Measurements from ENCODE around the gene CD3E.

Gene CD3E

DNA sequence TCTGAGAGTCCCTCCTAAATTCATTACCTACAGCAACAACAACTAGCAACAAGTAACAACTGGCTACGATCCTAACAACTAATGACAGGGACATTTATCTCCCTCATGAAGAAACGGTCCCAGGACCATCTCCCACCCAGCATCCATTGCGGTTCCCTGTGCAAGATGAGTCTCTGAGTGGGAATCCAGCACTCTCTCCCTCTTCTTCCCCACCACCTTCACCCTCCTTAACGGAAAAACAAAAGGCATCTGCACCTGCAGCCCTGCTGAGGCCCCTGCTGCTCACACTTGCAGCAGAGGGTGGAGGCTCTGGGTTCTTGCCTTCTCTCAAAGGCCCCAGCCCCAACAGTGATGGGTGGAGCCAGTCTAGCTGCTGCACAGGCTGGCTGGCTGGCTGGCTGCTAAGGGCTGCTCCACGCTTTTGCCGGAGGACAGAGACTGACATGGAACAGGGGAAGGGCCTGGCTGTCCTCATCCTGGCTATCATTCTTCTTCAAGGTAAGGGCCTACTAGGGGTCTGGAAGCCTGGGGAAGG lies 39.5 kb downstream of the CD3E start, which contains the start of gene CD3G:
Gene CD3G (plus strand): TSS at position 364 of the 535 bp plus-strand sequence. CDS start 80 bp downstream, at position 444.
- DNase-seq (ENCODE audit: low read depth), result no peak
- TF ChIP-seq, protein P1, sequence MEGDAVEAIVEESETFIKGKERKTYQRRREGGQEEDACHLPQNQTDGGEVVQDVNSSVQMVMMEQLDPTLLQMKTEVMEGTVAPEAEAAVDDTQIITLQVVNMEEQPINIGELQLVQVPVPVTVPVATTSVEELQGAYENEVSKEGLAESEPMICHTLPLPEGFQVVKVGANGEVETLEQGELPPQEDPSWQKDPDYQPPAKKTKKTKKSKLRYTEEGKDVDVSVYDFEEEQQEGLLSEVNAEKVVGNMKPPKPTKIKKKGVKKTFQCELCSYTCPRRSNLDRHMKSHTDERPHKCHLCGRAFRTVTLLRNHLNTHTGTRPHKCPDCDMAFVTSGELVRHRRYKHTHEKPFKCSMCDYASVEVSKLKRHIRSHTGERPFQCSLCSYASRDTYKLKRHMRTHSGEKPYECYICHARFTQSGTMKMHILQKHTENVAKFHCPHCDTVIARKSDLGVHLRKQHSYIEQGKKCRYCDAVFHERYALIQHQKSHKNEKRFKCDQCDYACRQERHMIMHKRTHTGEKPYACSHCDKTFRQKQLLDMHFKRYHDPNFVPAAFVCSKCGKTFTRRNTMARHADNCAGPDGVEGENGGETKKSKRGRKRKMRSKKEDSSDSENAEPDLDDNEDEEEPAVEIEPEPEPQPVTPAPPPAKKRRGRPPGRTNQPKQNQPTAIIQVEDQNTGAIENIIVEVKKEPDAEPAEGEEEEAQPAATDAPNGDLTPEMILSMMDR (IDR thresholded peaks at IDR 0.05; ENCODE audit: low read depth, low read length, missing control alignments), result no peak
- H3K4me3 ChIP-seq (ENCODE audit: low read depth, low read length), result no peak within 1 kb of the TSS

DNA sequence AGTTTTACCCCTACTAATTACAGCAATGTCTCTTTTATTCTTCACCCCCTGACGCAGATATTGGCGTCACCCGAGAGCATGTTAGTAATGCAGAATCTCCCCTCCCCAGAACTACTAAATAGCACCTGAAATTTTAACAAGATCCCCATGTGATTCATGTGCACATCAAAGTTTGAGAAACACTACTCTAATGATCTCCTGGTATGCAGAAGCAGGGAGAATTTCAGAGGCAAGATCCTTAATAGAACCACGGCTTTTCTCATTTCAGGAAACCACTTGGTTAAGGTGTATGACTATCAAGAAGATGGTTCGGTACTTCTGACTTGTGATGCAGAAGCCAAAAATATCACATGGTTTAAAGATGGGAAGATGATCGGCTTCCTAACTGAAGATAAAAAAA lies 44.9 kb downstream of the CD3E start:
- H3K4me3 ChIP-seq (ENCODE audit: low read depth, low read length), result no peak overlapping the region
- no peak for DNase-seq (ENCODE audit: low read depth)
- TF ChIP-seq, protein P1 (IDR thresholded peaks at IDR 0.05; ENCODE audit: low read depth, low read length, missing control alignments), result no peak

DNA sequence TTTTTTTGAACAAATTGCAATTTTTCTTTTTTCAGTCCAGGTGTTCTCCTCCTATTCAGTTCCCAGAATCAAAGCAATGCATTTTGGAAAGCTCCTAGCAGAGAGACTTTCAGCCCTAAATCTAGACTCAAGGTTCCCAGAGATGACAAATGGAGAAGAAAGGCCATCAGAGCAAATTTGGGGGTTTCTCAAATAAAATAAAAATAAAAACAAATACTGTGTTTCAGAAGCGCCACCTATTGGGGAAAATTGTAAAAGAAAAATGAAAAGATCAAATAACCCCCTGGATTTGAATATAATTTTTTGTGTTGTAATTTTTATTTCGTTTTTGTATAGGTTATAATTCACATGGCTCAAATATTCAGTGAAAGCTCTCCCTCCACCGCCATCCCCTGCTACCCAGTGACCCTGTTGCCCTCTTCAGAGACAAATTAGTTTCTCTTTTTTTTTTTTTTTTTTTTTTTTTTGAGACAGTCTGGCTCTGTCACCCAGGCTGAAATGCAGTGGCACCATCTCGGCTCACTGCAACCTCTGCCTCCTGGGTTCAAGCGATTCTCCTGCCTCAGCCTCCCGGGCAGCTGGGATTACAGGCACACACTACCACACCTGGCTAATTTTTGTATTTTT lies 48.7 kb downstream of the CD3E start:
- DNase-seq (ENCODE audit: low read depth), result no peak
- no peak overlapping the region for H3K4me3 ChIP-seq (ENCODE audit: low read depth, low read length)
- TF ChIP-seq, protein P1 (IDR thresholded peaks at IDR 0.05; ENCODE audit: low read depth, low read length, missing control alignments), result peak; percentile 18

DNA sequence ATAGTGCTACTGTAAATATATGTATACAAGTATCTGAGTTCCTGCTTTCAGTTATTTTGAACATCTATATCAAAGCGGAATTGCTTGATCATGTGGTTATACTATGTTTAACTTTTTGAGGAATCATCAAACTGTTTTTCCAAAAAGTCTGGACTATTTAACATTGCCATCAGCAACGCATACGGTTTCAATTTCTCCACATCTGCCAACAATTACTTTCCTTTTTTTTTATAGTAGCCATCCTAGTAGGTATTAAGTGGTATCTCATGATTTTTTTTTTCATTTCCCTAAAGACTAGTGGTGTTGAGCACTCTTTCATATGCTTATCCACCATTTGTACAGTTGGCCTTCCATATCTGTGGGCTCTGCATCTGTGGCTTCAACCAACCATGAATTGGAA lies 53.5 kb downstream of the CD3E start:
- no peak for DNase-seq (ENCODE audit: low read depth)
- H3K4me3 ChIP-seq (ENCODE audit: low read depth, low read length), result no peak overlapping the region
- TF ChIP-seq, protein P1 (IDR thresholded peaks at IDR 0.05; ENCODE audit: low read depth, low read length, missing control alignments), result no peak

DNA sequence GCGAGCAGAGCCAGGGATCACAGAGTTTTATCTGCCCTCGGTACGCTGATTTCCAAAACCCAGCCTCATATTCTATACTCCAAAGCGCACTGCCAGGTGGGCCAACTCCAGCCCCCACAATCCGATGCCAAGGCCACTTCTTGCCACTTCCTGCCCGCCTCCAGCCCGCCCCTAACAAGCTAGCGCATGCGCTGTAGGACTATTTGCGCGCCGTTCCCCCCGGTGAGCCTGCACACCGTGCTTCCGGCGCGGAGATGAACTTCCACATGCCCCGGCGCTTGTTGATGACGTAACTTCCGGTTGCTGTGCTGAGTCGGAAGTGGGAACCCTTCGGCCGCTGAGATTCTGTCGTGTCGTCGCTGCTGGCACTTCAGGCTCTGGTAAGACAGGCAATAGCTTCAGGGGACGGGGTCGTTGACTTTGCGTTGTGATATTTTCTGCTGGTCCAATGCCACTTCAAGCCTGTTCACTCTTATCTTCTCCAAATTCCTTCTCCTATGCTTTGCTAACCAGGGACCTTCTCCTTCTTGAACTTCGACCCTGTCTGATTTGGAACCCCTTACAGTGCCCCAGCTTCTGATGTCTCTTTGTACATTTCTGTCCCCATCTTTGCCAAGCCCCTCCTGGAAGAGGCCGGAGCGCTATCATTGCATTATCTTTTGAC lies 54.9 kb downstream of the CD3E start, which contains the start of gene UBE4A:
Gene UBE4A (plus strand): TSS at position 306 of the 664 bp plus-strand sequence. CDS start 5,481 bp downstream, outside the sequence.
- DNase-seq (ENCODE audit: low read depth), result peak; percentile 97
- peak within 1 kb of the TSS; percentile 100 for H3K4me3 ChIP-seq (ENCODE audit: low read depth, low read length)
- TF ChIP-seq, protein P1 (IDR thresholded peaks at IDR 0.05; ENCODE audit: low read depth, low read length, missing control alignments), result no peak

DNA sequence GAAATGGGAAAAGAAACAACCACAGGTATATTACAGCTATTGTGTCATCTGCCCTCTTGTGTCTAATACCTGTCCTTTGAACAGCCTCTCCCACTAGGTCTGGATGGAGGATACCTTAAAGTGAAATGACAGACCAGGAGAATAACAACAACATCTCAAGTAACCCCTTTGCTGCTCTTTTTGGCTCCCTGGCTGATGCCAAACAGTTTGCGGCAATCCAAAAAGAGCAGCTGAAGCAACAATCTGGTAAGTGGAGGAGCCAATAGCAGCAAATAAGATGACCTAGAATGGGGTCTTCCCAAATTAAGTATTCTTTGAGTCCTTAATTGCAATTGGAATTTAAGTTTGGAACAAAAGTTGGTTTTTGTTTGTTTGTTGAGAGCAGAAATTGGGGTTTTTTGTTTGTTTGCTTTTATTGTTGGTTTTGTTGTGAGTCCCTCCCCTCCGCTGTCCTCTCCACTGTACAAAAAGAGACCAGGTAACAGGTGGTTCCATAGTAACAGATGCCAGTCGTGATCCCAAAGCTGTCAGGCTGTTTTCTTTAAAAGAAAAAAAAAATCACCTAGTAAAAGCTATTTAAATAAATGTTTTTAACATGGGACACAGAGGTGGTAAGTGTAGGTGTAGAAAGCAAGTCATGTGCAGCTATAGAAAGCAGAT lies 60.6 kb downstream of the CD3E start:
- no peak for DNase-seq (ENCODE audit: low read depth)
- H3K4me3 ChIP-seq (ENCODE audit: low read depth, low read length), result no peak overlapping the region
- TF ChIP-seq, protein P1 (IDR thresholded peaks at IDR 0.05; ENCODE audit: low read depth, low read length, missing control alignments), result no peak

All from GM12864 (cell line).